HepG2 (cell line): ENCODE measurements around the gene SRXN1. TPM values are rescaled to one million over a fixed set of nuclear protein-coding genes. Genes with fewer than 3 reads are reported as not detected.

Experiments used
- BHLHE40 ChIP-seq: IDR thresholded peaks from 2 replicates; pipeline ENCODE4 v1.6.1; 2011; ENCODE audit warnings: low read length, improper control_type of control experiment
- GLI4 ChIP-seq: sonication (generic); formaldehyde crosslinking; IDR thresholded peaks from 2 replicates; pipeline ENCODE4 v1.5.1; 2020; ENCODE audit warnings: missing genetic modification reagents, mild to moderate bottlenecking, moderate library complexity, borderline replicate concordance
- HNF4G ChIP-seq, 2 experiments: sonication (generic) in 1 of 2; formaldehyde crosslinking in 1 of 2; IDR thresholded peaks; 2 replicates each; pipeline versions ENCODE4 v1.4.0 to v1.6.1; 2011 to 2020; ENCODE audit warnings: borderline replicate concordance in 2 of 2, low read depth in 2 of 2, mild to moderate bottlenecking in 2 of 2, low read length in 1 of 2, missing genetic modification reagents in 1 of 2, moderate library complexity in 1 of 2
- HNRNPLL ChIP-seq: fragments of 200-400 bp; formaldehyde crosslinking; IDR thresholded peaks from 2 replicates; pipeline ENCODE4 v1.6.1; 2017; ENCODE audit warnings: mild to moderate bottlenecking, low read depth, low read length; ENCODE audit not compliant: poor library complexity, severe bottlenecking
- KAT7 ChIP-seq: IDR thresholded peaks from 2 replicates; pipeline ENCODE4 v1.6.1; 2018; ENCODE audit warnings: borderline replicate concordance, missing compliant biosample characterization
- MXD4 ChIP-seq: IDR thresholded peaks from 2 replicates; pipeline ENCODE4 v1.6.1; 2016; ENCODE audit warnings: mild to moderate bottlenecking, missing biosample characterization, missing genetic modification reagents
- NCOA1 ChIP-seq: sonication (generic); formaldehyde crosslinking; IDR thresholded peaks from 2 replicates; pipeline ENCODE4 v1.9.0; 2021; ENCODE audit warnings: missing genetic modification reagents
- SAFB2 ChIP-seq: sonication (generic); formaldehyde crosslinking; IDR thresholded peaks from 2 replicates; pipeline ENCODE4 v1.5.1; 2020; ENCODE audit warnings: missing genetic modification reagents, low read depth, mild to moderate bottlenecking, borderline replicate concordance
- SP1 ChIP-seq, 2 experiments: fragments of 450-650 bp in 1 of 2; sonication (generic) in 1 of 2; formaldehyde crosslinking in 1 of 2; IDR thresholded peaks; 2 replicates each; pipeline versions ENCODE4 v1.4.0 to v1.6.1; 2016 to 2020; ENCODE audit warnings: missing genetic modification reagents in 1 of 2
- ZFP37 ChIP-seq: sonication (generic); formaldehyde crosslinking; IDR thresholded peaks from 2 replicates; pipeline ENCODE4 v1.4.0; 2020; ENCODE audit warnings: missing genetic modification reagents, borderline replicate concordance
- ZNF20 ChIP-seq: sonication (generic); formaldehyde crosslinking; IDR thresholded peaks from 2 replicates; pipeline ENCODE4 v1.4.0; 2020; ENCODE audit warnings: mild to moderate bottlenecking, moderate library complexity, missing genetic modification reagents
- ZNF207 ChIP-seq: fragments of 450-650 bp; IDR thresholded peaks from 2 replicates; pipeline ENCODE4 v1.6.1; 2016; ENCODE audit warnings: antibody characterized with exemption, borderline replicate concordance
- ZNF652 ChIP-seq: IDR thresholded peaks from 2 replicates; pipeline ENCODE4 v1.6.1; 2016; ENCODE audit warnings: low read depth, borderline replicate concordance
- ZNF775 ChIP-seq: sonication (generic); formaldehyde crosslinking; IDR thresholded peaks from 2 replicates; pipeline ENCODE4 v1.4.0; 2020; ENCODE audit warnings: missing genetic modification reagents, mild to moderate bottlenecking, moderate library complexity, borderline replicate concordance
- ZNF776 ChIP-seq: sonication (generic); formaldehyde crosslinking; IDR thresholded peaks from 2 replicates; pipeline ENCODE4 v1.4.0; 2020; ENCODE audit warnings: mild to moderate bottlenecking, missing genetic modification reagents
- ZNF788 ChIP-seq: sonication (generic); formaldehyde crosslinking; IDR thresholded peaks from 2 replicates; pipeline ENCODE4 v1.5.0; 2020; ENCODE audit warnings: mild to moderate bottlenecking, missing genetic modification reagents, borderline replicate concordance
- polyA plus RNA-seq, 8 experiments: library from polyadenylated mRNA; depleted of rRNA in 3 of 8; stranded (reverse) in 7 of 8; unstranded in 1 of 8; fragments of >200 nt; fragmentation: Illumina TruSeq in 4 of 8; extraction: Trizol in 4 of 8; gene quantifications; 2 replicates each; pipeline versions ENCODE4 v1.2.1 to v1.2.3, GENCODE V29; 2011 to 2016; ENCODE audit warnings: low read depth in 4 of 8, missing spikeins in 1 of 8, mixed read lengths in 1 of 8; ENCODE audit not compliant: insufficient read depth in 1 of 8
- total RNA-seq, 5 experiments: library from RNA; depleted of rRNA; stranded (reverse); fragments of >200 nt; fragmentation: Illumina TruSeq; extraction: Trizol; gene quantifications; 2 replicates each; pipeline ENCODE4 v1.2.3, GENCODE V29; 2016; ENCODE audit warnings: low read depth in 1 of 5
- TF ChIP-seq, protein P1 (sequence below): sonication (generic); formaldehyde crosslinking; conservative IDR thresholded peaks from 2 replicates; pipeline ENCODE4 v1.5.0; 2020; ENCODE audit warnings: missing genetic modification reagents
- TF ChIP-seq, protein P2 (sequence below): sonication (generic); formaldehyde crosslinking; IDR thresholded peaks from 2 replicates; pipeline ENCODE4 v1.5.0; 2020; ENCODE audit warnings: missing genetic modification reagents
- TF ChIP-seq, protein P3 (sequence below): sonication (generic); formaldehyde crosslinking; IDR thresholded peaks from 2 replicates; pipeline ENCODE4 v1.8.1; 2023; ENCODE audit warnings: mild to moderate bottlenecking, missing genetic modification reagents
- TF ChIP-seq, protein P4 (sequence below): sonication (generic); formaldehyde crosslinking; IDR thresholded peaks from 2 replicates; pipeline ENCODE4 v1.9.0; 2021; ENCODE audit warnings: missing genetic modification reagents, mild to moderate bottlenecking, borderline replicate concordance

The SRXN1 gene
- total and polyA plus RNA-seq, 2 of the 13 experiments (the other 11 are each of a cell fraction or from before 2014, with no cell fraction given): 29.9 to 87.7 TPM

DNA sequence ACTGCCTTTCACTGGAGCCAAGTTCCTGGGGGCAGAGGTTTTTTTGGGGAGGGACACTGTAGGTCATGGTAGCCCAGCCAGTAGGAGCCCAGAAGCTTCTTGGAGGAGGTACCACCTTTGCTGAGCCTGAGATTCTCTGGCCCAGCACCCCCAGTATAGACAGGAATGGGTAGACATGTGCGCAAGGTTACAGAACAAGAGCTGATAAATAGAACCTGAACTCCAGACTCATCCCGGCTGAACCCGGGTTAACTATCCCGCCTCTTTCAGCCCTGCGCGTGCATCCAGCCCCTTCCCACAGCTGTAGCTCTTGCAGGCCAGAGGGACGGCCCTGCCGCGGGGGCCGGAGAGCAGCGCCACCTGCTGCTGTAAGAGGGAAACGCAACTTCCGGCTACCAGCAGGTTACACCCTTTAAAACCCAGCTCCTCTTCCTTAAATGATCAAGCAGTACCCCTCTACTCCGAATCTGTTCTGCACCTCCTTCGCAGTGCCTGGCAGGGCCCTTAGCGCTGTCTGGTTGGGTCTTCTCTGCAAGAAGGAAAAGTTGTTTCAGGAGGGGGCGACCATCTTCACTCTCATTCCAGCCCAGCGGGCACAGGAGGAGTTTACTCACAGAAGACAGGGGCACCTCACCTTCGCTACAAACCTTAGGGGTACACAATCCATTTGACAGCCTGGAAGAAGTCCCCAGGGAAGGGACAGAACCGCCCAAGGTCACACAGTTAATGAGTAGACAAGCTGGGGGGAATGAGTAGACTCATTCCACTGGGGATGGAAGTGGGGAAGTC lies 7.5 kb downstream of the SRXN1 start (continued):
- TF ChIP-seq, protein P1, sequence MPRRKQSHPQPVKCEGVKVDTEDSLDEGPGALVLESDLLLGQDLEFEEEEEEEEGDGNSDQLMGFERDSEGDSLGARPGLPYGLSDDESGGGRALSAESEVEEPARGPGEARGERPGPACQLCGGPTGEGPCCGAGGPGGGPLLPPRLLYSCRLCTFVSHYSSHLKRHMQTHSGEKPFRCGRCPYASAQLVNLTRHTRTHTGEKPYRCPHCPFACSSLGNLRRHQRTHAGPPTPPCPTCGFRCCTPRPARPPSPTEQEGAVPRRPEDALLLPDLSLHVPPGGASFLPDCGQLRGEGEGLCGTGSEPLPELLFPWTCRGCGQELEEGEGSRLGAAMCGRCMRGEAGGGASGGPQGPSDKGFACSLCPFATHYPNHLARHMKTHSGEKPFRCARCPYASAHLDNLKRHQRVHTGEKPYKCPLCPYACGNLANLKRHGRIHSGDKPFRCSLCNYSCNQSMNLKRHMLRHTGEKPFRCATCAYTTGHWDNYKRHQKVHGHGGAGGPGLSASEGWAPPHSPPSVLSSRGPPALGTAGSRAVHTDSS (CRISPR knock-in tag): no peak
- TF ChIP-seq ZNF652 (CRISPR knock-in tag) (peak; percentile 96), MXD4 (CRISPR knock-in tag) (peak; percentile 77; the same call in 1 of the 2 replicates), ZNF775 (CRISPR knock-in tag) (no peak), NCOA1 (CRISPR knock-in tag) (0 out of 2 replicates have a peak, but pooled peaks have one; percentile 17), ZNF20 (CRISPR knock-in tag) (no peak), GLI4 (CRISPR knock-in tag) (peak; percentile 91; the same call in 1 of the 2 replicates), ZFP37 (peak; percentile 76), ZNF207 (no peak), SAFB2 (no peak), ZNF776 (peak; percentile 85; the same call in 1 of the 2 replicates), SP1 (IDR thresholded peaks at IDR 0.05) (no peak), SP1 (CRISPR knock-in tag; IDR thresholded peaks at IDR 0.05) (peak; percentile 48; the same call in 1 of the 2 replicates), BHLHE40 (peak; percentile 73), HNF4G (IDR thresholded peaks at IDR 0.05; ENCODE audit: borderline replicate concordance, low read depth, low read length) (peak; percentile 69; the same call in 1 of the 2 replicates), HNF4G (CRISPR knock-in tag; IDR thresholded peaks at IDR 0.05; ENCODE audit: borderline replicate concordance, low read depth) (peak; percentile 44; the same call in 1 of the 2 replicates), ZNF788 (CRISPR knock-in tag) (peak; percentile 79; the same call in 1 of the 2 replicates), HNRNPLL (peak; percentile 77), KAT7 (no peak; the same call in none of the 2 replicates)
- TF ChIP-seq, protein P2, sequence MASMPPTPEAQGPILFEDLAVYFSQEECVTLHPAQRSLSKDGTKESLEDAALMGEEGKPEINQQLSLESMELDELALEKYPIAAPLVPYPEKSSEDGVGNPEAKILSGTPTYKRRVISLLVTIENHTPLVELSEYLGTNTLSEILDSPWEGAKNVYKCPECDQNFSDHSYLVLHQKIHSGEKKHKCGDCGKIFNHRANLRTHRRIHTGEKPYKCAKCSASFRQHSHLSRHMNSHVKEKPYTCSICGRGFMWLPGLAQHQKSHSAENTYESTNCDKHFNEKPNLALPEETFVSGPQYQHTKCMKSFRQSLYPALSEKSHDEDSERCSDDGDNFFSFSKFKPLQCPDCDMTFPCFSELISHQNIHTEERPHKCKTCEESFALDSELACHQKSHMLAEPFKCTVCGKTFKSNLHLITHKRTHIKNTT (CRISPR knock-in tag): no peak
- TF ChIP-seq, protein P3, sequence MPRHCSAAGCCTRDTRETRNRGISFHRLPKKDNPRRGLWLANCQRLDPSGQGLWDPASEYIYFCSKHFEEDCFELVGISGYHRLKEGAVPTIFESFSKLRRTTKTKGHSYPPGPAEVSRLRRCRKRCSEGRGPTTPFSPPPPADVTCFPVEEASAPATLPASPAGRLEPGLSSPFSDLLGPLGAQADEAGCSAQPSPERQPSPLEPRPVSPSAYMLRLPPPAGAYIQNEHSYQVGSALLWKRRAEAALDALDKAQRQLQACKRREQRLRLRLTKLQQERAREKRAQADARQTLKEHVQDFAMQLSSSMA (CRISPR knock-in tag): no peak; the same call in 1 of the 2 replicates
- TF ChIP-seq, protein P4, sequence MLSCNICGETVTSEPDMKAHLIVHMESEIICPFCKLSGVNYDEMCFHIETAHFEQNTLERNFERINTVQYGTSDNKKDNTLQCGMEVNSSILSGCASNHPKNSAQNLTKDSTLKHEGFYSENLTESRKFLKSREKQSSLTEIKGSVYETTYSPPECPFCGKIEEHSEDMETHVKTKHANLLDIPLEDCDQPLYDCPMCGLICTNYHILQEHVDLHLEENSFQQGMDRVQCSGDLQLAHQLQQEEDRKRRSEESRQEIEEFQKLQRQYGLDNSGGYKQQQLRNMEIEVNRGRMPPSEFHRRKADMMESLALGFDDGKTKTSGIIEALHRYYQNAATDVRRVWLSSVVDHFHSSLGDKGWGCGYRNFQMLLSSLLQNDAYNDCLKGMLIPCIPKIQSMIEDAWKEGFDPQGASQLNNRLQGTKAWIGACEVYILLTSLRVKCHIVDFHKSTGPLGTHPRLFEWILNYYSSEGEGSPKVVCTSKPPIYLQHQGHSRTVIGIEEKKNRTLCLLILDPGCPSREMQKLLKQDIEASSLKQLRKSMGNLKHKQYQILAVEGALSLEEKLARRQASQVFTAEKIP (CRISPR knock-in tag): peak; percentile 93; the same call in 1 of the 2 replicates
